ENCODE data around the gene LAMTOR3.
"Not testable (repeated sequence)": the region's sequence is repeated elsewhere in the genome, so short reads cannot be mapped to it uniquely, and the experiment has no call there.

The LAMTOR3 gene

DNA sequence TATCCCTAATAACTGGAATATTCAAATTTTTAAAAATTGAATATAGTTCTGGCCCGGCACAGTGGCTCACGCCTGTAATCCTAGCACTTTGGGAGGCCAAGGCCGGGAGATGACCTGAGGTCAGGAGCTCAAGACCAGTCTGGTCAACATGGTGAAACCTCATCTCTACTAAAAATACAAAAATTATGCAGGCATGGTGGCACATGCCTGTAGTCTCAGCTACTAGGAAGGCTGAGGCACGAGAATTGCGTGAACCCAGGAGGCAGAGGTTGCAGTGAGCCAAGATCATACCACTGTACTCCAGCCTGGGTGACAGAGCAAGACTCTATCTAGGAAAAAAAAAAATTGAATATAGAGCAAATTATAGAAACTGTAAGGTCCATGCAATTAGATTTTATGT lies 64.2 kb downstream of the LAMTOR3 start:
- not testable (repeated sequence) for DNase-seq

DNA sequence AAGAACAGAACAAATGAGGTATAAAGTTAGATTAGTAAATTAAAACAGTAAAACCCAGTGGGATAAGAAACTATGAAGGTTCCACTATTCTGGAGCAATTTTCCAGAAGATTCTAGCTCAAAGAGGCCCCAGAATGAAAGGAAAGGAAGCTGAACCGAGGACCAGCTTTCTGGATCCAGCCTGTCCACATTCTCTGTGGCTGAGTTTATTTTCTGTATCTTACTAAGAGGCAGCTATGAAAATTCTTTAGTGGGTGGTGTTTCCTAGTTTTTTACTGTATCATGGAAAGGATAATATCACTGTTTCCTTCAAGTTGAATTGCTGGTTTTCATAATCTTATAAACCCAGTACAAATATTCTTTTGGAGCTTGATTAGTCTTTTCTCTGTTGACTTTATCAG lies 65.8 kb downstream of the LAMTOR3 start:
- no peak for DNase-seq
